ENCODE results near the gene RBM19.
"Not testable (repeated sequence)": the region's sequence is repeated elsewhere in the genome, so short reads cannot be mapped to it uniquely, and the experiment has no call there.

Gene RBM19

DNA sequence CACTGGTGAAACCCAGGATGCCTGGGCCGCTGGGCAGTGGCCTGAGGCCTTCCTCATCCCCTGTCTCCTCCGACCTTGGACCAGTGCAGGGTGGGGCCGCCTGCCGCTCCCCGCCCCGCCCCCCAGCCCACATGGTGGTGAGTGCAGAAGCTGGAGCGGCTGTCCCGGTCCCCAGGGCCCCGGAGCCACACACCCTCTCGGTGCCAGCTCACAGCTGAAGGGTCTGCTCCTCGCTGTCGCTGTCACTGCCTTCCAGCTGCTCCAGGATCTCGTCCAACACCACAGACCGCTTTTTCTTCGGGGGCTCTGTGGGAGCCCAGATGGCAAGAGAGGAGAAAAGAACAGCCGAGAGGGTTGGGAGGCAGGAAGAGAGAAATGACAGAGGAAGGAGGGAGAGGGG is 143.1 kb downstream of the RBM19 start:
- no peak for DNase-seq

DNA sequence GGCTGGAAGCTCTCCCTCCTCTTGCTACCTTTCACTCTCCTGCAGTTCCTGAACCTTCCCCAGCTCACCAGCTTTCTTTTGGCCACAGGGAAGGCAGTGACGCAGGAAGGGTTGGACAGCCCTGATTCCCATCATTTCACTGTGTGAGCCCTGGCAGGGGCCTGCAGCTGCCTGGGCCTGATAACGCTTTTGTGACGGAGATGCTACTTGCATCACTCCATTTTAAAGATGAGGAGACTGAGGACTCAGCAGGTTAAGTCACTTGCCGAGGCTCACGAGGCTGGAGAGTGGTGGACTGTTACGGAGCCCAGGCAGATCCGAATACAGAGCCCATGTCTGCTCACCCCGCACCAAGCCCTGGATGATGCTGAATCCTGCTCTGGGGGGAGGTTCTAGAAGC is 145.3 kb downstream of the RBM19 start:
- DNase-seq = no peak

DNA sequence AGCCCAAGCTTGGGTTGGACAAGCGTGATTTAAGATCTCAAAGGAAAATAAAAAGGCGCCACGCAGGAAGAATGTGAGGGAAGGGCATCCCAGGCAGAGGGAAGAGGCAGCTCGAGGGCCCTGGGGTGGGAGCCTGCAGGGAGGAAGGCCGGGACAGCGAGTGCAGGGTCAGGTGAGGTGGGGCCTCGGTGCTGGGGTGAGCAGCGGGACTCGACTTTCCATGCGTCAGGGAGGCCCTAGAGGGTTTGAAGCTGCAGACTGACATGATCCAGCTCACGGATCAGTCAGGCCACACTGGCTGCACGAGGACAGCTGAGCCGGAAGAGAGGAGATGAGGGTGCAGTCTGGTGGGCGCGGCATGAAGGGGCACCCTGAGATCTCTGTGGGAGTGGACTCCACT is 145.8 kb downstream of the RBM19 start:
- DNase-seq = no peak

DNA sequence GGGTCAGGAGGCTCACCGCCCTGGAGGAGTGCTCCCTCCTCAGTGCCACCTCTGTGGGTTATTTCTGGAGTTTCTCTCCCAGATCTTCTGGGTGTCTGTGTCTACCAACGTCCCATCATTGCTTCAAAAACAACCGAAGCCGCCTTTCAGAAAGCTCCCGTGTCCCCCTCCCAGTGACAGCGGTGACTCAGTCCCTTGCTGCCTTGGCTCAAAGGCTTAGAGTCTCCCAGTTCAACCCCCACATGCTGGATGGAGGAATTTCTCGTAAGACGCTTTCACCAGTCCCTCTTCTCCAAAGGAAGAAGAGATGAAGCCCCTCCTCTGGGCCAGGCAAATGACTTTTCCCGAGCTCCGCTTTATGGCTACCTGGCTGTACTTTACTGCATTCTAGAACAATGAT is 146.6 kb downstream of the RBM19 start:
- no peak for DNase-seq

DNA sequence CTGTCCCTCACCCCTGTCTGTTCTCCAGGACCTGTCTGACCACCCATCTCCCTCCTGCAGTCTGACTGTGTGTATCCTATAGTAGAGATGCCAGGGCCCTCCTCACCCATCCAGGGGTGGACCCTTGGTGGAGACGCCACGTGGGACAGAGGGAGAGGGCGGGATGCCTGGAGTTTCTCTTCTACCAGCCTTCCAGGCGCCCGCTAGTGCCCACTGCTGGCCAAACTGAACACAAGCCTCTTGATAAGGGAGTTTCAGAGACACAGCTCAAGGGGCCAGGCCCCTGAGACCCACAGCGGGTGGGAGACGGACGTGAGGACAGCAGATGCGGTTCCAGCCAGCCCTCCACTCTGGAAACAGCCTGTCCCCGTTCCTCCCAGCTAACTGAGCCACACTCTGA is 147.3 kb downstream of the RBM19 start:
- no peak for DNase-seq

DNA sequence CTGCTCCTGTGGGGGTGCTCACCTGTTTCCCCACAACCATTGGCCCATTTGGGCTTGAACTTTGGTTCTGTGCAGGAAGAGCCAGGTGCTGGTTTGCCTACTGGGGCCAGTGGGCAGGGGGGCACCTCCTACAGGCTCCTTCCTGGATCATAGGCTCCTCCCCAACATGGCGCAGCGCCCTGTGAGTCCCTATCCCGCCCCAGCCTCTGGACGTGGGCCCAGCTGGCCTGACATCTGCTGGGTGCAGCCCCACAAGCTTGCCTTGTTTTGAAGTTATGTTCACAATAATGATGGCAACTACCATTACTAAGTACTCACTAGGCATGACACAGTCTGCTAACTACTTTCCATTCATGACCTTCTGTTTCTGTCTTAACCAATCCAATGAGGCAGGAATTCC is 147.8 kb downstream of the RBM19 start:
- no peak for DNase-seq

DNA sequence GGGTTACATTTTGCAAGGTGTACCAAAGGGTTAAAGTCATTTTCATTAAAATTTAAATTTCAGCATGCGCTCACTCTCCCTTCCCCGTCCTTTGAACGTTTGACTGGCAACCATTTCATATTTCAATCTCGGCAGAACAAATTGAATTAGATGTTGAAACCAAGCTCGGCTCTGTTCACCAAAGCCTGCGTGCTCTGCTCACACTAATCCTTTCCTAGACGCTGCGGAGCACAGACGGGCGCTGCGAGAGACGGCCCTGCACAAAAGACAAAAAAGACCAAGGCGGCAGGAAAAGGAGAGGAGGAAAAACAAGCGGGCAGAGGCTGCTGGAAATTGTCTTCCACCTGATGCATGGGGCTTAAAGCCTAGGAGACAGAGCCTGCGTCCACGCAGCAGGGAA is 149.3 kb downstream of the RBM19 start:
- no peak for DNase-seq

DNA sequence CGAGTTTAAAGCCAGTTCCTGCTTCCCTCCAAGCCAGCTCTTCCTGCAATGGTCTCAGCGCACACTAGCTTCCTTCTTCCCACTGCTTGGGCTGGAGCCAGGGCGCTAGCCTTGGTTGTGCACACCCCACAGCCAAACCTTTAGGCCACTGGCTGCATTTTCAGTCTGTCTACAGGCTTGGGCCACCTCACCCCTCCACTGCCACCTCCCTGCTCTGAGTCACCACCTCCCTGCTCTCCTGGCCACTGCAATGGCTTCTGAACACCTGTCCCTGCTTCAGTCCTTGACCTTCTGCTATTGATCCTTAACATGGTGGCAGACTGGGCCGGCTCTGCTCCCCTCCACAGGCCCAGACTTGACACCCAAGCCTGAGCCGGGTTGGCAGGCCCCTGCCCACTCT is 151.1 kb downstream of the RBM19 start:
- DNase-seq = no peak

DNA sequence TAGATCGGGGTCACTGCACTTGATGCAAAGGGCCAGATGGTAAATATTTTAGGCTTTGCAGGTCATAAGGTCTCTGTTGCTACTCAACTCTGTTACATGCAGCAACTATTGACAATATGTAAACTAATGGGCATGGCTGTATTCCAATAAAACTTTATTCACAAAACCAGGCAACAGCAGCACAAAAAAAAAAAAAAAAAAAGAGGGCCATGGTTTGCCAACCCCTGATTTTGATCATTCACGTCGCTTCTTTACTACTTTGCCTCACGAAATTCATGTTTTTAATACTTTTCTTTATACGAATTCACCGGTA is 152.9 kb downstream of the RBM19 start:
- DNase-seq = no peak

DNA sequence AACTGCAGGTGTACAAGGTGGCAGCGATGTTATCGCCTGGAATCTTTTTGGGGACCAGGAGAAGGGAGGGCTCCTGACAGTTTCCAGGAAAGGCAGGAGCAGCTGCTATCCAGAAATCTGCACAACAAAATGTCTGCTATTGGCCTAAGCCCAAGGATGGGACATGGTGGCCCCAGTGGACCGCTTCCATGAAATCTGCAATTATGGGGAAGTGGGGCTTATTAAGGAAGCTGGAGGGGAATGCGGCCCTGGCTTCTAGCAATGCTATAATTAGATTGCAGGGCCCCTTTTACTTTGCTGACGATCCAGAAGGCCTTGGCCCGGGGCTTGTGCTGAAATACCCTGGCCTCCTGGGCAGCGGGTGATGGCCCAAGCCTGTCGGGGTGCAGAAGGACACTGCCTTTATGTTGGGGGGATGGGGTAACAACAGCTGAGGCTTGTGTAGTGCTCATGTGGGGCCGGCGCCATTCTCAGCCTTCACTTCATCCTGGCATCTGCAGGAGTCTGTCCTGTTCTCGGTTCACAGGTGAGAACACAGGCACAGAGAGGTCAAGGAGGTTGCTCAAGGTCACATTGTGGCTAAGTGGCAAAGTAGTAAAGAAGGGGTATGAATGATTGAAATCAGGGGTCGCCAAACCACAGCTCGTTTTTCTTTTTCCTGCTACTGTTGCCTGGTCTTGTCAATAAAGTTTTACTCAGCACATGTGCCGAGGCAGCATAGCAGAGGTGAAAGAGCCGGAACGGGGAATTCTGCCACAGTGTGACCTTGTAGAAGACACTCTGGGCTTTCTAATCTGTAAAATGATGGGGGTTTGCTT is 153.5 kb downstream of the RBM19 start:
- no peak for DNase-seq

DNA sequence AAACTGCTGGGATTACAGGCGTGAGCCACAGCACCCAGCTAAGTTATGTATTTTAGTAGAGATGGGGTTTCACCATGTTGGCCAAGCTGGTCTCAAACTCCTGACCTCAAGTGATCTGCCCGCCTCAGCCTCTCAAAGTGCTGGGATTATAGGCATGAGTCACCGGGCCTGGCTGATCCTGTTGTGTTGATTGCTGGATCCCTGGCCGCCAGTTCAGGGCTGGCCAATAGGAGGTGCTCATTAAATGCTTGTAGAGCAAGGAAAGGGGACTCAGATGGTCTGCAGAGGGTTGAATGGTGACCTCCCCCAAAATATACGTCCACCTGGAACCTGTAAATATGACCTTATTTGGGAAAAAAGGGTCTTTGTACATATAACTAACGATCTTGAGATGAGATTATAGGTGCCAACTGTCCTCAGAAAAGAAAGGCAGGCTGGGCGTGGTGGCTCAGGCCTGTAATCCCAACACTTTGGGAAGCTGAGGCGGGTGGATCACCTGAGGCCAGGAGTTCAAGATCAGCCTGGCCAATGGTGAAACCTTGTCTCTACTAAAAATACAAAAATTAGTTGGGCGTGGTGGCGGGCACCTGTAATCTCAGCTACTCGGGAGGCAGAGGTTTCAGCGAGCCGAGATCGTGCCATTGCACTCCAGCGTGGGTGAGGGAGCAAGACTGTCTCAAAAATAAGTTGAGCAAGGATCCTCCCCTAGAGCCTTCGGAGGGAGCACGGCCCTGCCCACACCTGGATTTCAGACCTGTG is 156.5 kb downstream of the RBM19 start:
- not testable (repeated sequence) for DNase-seq

DNA sequence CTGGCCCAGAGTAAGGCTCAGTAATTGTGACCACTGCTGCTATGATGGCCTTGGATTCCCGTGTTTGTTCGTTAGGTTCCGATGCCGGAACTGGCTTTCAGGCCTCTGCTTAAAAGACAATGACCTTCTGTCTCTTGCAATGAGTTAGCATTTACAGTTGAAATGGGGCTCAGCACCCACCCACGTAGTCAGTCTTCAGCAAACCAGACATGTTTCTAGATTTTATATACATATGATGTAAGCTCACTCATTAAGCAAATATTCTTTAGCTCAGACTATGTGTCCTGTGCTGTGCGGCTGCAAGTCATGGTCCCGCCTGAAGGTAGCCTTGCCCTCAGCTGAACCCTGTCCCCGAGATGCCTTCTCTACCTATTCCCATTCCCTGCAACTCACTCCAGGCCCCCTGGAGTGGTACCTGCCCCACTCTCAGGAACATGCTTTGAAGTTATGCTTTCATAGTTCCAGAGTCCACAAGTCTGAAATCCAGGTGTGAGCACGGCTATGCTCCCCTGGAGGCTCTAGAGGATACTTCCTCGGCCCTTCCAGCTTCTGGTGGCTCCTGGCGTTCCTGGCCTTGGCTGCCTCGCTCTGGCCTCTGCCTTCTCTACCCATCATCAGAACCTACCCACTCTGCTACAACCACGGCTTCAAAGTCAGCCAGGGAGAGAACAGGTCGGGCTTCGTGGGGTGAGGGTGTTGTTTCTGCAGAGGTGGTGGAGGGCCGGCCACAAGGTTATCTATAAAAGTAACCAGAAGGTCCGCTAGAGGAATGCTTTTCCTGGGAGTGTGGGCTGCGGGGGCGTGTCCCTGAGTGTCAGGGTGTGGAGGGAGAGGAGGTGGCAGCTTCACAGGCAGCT is 157.8 kb downstream of the RBM19 start:
- DNase-seq = no peak

DNA sequence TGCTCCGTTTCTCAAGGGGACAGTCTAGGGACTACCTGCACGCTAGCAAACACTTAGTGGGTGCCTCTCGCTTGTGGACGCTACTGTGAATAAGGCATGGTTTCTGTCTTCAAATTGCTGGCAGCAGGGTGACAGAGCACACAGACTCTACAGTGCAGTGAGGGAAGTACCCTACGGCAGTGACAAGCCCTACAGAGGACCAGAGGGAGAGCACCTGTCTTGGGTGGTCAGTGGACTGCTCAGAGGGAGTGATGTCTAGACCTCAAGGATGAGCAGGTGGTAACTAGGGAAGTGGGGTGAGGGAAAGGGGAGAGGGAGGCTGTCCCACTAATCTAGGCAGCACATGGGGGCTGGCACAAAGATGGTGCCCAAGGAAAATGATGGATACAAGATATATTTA is 160.5 kb downstream of the RBM19 start:
- no peak for DNase-seq

DNA sequence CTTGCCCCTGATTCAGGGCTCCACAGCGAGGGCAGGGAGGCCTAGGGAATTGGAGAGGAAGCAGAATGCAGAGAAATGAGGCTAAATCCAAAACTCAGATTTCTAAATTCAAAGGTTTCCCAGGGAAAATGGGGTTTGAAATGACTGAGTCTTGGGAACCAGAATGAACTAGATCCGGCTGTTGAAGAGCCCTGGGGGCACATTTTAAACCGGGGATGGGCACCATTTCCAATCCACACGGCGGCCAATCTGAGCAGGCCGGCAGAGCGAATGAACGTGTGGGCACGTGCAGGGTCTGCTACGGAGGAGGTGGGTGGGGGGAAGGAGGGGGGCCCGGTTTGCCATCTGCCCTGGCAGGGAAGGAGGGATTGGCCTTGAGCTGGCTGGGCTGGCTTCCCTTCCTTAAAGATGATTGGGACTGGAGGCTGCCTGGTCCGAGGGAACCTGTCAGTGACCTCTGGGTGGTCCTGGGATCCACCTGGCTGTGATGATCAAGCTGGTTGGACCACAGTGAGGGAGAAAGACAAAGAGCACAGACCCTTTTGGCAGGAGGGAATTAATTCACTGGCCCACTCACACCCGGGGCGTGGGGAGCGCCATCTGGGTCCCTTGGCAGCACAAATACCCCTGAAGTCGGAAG is 161.0 kb downstream of the RBM19 start:
- DNase-seq = no peak

DNA sequence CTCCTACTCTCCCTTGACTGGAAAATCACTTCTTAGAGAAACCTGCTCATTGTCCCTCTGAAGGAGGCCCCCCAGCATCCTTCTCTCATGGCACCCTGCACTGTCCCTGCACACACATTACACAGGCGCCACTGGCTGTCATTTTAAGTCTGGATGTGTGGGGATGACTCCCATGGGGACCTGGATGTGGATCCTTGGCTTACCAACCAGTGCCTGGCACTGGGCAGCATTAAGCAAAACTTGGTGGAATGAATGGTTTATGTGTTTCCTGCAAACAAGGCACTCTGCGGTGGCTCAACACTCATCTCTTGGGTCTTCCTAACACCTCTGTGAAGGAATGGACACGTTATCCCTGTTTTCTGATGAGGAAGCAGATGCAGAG is 162.4 kb downstream of the RBM19 start:
- DNase-seq = no peak

DNA sequence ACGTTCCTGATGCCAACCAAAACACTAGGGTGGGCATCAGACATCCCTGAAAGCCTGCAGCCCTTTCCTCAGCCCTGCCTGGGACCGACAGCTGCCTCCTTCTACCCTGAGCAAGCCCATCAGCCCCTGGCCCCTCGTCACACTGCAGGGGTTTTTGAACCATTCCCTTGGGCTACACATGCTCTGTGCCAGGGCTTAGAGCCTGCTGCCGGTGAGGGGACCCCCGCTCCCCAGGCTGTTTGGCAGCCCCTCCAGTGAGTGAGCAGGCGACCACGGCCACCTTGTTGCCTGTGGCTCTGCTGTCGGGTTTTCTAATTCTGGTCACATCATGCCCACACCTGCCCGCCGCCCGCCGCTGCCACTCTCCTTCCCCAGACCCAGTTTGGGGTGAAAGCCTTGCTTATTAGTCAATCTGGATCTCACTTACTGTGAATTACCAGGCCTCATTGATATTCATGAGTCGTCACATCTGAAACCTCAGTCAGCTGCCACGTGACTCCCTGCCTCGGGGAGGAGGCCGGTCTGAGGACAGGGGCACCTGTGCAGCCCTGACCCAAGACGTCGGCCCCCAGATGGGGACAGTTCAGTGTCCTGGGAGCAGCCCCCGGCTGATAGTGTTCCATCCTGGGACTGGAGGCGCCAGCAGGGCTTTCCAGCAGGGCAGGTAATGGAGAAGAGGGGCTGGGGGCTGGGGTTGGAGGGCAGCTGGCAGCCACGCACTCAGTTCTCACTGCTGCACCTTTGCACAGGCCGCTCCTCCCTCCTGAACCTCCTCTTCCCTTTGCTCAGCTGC is 163.0 kb downstream of the RBM19 start:
- DNase-seq = no peak

DNA sequence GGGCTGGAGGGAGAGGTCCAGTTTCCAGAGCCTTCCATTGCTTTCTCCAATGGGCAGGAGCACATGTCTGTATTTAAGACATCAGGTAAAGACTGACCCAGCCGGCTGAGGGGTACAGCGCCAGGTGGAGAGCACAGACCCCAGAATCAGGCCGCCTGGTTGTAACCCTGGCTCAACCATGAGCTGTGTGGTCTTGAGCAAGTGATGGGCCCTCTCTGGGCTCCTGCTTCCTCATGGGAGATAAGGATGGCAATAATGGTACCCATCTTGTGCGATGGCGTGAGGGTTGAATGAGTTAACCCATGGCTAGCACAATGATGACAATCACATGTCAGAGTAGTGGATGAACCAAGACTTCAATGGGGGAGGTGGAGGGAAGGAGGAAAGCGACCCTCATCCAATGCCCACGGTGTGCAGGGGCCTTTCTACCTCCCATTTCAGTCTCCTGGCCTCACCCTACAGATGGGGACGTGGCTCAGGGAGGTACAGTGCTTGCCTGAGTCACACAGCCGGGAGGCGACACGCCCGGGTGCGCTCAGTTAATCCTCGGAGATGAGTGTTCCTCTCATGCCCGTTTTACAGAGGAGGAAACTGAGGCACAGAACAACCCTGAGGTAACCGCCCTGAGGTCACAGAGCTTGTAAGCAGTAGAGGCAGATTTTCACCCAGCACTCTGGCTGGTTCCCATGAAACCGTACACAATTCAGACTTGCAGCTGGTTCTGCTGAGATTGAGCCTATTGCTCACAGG is 163.9 kb downstream of the RBM19 start:
- DNase-seq = no peak

DNA sequence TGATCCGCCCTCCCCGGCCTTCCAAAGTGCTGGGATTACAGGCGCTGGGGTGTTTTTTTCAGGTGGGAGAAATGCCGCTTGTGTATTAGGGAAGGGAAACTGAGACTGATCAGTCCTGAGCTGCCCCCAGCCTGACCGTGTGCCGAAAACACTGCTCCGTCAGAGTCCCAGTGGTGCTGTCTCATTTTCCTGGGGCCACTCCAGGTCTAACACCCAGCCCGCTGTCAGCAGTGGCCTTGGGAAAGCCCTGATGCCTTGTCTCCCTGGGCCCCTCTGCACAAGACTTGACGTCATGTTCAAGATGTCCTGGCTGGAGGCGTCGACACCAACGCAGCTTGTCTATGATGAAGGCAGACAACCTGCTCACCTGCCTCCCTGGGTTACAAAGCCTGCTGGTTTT is 165.9 kb downstream of the RBM19 start:
- DNase-seq = no peak

DNA sequence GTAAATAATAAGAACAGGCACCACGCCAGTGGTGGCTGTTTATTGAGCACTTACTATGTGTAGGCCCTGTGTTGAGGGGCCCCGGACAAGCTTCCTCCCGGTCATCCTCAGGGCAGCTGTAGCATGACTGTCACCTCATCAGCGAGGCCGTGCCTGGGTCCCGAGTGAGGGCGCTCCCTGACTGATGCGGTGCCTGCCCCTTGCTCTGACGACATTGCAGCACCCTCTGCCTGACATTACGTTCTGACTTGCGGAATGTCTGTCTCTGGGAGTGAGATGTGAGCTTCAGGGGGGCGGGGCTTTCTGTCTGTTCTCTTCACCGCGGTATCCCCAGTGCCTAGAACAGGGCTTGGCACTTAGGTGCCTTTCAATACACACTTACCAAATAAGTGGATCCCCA is 167.6 kb downstream of the RBM19 start:
- no peak for DNase-seq

DNA sequence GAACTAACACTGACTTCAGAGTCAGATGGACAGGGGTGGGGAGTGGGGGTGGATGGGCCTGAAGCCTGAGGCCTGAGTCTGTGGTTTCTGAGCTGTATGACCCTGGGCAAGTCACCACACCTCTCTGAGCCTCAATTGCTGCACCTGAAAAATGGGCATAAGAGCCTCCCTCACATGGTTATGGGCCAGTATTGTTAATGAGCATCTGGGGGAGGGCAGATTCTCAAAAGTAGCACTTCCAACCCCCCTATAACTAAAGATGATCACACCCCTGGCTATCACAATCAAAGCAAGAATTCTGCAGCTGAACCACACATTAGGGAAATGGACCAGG is 168.6 kb downstream of the RBM19 start:
- DNase-seq = no peak

DNA sequence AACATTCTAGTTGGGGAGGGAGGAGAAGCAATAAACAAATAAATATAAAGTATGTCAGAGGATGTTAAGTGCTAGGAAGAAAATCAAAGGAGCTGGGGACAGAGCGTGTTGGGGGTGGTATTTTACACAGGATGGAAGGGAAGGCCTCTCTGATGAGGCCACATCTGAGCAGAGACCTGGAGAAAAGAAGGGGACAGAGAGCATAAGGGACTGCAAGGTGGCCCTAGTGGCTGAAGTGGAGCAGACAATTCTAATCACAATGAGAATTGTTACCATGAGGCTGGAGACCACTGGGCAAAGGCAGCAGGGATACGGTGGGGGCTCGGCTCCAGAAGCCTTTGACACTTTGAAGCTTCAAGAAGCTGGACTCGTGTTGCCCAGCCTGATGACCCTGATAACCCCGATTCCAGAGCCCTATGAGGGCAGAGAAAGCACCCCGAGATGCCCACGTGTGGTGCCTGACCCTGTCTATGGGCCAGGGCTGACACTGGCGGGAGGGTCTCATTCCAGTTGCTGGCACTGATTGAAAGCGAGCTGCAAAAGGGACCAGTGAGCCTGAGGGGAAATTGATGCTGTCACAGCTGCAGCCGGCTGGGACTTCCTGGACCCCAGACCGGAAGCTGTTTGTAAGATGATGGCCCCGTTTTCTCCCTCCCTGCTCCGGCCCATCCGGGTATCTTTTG is 169.1 kb downstream of the RBM19 start:
- DNase-seq = no peak
